AG10803 (cell line): ENCODE data around the gene CDK5RAP2.

ENCODE experiments used
- DNase-seq: peaks from one replicate; pipeline ENCODE4 v3.0.0; 2010; ENCODE audit warnings: low read depth
- H3K4me3 ChIP-seq: 2 replicates; pipeline ENCODE4 v1.5.1; 2011; ENCODE audit warnings: mild to moderate bottlenecking, low read length, control low read depth
- TF ChIP-seq, protein P1 (sequence below): conservative IDR thresholded peaks from 2 replicates; pipeline ENCODE4 v1.5.1; 2011; ENCODE audit warnings: mild to moderate bottlenecking, low read length, control low read depth, inconsistent platforms

CDK5RAP2 gene

DNA sequence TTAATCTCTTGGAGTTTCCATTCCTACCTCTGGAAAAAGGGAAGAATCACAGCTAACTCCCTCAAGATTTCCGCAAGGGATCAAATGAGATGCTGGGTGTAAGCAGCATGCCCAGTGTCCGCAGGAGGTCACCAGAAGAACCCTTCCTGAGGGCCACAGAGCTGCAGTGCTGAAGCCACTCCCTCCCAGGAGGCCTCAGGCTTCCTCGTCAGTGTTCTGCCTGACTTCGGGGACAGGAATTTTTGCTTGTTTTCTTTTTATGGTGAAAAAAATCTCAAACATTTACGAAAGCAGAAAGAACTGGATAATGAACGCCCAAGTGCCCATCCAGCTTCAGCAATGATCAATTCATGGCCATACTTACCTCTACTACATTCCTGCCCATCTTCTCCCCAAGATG, 183.0 kb downstream of the CDK5RAP2 start:
- no peak overlapping the region for H3K4me3 ChIP-seq
- DNase-seq = no peak
- TF ChIP-seq, protein P1, sequence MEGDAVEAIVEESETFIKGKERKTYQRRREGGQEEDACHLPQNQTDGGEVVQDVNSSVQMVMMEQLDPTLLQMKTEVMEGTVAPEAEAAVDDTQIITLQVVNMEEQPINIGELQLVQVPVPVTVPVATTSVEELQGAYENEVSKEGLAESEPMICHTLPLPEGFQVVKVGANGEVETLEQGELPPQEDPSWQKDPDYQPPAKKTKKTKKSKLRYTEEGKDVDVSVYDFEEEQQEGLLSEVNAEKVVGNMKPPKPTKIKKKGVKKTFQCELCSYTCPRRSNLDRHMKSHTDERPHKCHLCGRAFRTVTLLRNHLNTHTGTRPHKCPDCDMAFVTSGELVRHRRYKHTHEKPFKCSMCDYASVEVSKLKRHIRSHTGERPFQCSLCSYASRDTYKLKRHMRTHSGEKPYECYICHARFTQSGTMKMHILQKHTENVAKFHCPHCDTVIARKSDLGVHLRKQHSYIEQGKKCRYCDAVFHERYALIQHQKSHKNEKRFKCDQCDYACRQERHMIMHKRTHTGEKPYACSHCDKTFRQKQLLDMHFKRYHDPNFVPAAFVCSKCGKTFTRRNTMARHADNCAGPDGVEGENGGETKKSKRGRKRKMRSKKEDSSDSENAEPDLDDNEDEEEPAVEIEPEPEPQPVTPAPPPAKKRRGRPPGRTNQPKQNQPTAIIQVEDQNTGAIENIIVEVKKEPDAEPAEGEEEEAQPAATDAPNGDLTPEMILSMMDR = no peak

DNA sequence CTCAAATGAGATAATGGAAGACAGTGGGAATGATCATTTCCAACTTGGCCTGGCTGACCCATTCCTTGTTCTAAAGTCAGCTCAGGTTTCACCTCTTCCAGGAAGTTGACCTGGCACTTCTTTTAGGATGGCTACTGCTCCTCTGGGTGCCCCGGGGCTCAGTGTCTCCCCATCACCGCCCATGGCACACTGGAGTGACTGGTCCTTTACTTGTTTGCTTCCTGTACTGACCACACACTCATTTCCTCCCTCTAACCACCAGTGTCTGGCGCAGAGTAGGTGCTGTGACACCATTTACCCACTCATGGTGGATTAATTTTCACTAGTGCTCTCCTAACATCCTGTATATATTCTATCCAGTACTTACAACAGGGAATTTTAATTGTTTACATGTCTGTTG, 183.5 kb downstream of the CDK5RAP2 start:
- DNase-seq = no peak
- TF ChIP-seq, protein P1 = no peak
- no peak overlapping the region for H3K4me3 ChIP-seq

DNA sequence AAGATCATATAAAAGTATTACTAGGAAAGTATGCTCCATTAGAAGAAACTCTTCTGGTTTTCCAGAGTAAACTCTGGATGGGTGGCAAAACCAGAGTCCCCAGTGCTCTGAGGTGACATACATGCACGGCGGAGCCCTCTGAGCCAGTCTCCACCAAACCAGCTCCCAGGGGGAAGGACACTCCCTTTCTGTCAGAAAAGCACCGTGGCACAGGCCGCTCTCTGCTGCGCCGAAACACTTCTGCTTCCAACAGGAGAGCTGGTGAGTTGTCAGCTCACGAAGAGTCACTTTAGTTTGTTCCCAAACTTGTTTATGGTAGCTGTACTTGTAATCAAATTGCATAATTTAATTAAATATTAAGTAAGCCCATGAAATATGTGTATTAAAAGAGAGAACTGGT, 184.6 kb downstream of the CDK5RAP2 start:
- no peak for DNase-seq
- no peak overlapping the region for H3K4me3 ChIP-seq
- TF ChIP-seq, protein P1 = no peak

DNA sequence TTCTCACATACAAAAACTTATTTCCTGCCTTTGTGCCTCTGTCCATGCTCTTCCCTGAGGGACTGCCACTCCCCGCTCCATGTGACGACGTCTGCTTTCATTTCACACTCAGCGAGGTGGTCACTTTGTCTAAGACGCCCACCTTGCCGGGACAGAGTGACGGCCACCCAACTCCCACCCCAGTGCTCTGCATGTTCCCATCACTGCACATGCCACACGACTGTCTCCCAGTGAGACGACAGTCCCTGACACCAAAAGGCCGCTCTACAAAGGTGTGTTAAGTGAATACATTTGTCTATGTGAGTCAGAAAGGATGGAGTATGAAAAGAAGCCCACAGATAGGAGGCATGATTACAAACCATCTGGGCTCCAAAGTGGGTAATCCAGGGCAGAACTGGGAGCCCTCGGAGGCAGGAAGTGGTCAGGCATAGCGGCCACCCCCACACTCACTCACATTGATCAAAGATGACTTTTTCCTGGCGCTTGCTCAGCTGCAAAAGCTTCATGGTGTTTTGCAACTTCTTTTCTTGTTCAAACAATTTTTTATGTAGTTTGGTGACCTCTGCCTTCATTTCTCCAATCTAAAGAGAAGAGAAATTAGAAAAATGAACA, 185.8 kb downstream of the CDK5RAP2 start:
- H3K4me3 ChIP-seq = no peak overlapping the region
- DNase-seq = peak; percentile 94
- TF ChIP-seq, protein P1 = peak; percentile 19

DNA sequence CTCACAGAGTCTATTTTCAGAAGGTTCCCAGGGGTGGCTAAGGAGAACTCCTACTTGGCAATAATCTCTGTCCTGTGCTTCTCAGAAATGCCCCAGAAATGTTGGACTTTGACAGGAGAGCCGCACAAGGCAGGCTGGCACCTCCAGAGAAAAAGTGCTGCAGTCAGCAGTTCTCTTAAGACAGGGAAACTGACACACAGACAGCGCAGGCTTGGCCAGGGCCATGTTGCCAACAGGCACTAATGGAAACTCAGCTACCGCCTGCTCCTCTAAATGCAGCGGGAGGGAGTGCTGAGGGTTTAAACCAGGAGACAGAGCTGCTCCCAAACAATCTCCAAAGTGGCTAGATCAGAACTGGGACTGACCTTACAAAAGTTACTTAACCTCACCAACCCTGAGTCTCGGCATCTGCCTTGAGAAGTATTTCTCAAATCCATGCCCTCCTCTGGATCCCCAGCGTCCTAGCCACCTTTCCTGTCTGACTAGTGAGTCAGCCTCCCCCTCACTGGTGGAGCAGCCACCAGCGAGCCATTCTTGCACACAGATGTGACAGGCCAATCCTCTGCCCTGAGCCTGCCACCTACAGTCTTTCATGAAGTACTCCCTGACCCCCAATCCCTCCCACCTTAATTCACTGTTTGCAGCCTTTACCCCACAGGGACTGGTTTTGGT, 186.4 kb downstream of the CDK5RAP2 start:
- no peak overlapping the region for H3K4me3 ChIP-seq
- TF ChIP-seq, protein P1 = no peak
- DNase-seq = peak; percentile 56

DNA sequence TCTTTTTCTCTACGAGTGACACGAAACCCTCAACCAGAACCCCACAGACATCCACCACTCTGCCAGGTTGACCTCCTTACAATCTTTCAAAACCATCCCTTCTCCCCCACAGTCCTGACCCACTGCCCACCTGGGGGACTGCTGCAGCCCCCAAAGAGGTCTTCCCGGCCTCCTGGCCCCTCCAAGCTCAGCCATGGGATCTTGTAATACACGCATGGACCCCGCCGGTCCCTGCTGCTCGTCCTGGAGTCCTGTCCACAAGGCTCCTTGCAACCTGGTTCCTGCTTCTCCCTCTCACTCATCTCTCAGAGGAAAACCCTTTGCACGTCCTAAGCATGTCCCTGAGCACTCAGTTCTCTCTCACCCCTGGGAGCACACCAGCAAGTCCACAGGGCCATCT, 187.3 kb downstream of the CDK5RAP2 start:
- no peak overlapping the region for H3K4me3 ChIP-seq
- no peak for DNase-seq
- TF ChIP-seq, protein P1 = no peak

DNA sequence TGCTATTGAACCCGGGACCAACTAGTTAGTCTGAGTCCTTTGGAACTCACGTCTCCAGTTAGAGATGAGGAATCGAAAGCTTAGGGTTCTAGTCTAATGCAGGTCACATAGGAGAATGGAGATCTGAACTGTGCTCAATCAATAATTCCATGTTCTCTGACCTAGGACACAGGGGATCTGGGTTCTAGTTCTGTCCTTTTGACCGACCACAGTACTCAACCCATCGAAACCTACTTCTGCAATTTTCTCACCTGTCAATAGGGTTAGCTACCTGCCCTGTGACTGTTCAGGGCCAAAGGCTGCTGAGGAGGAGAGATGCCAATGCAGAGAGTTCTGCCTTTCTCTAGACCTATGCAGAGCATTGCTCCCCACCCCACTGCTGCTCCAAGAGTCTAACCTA, 187.7 kb downstream of the CDK5RAP2 start:
- H3K4me3 ChIP-seq = no peak overlapping the region
- no peak for DNase-seq
- TF ChIP-seq, protein P1 = no peak
